Immature natural killer cell (primary cell): Measurements from ENCODE around the gene SORL1-AS1.
A peak's percentile ranks its signal among the peaks of the same experiment; 100 is the strongest.

Source experiments
- DNase-seq, 3 donors: peaks; one replicate each; pipeline ENCODE4 v3.0.0; 2022; ENCODE audit warnings: mixed read lengths in 1 of 3
- H3K27ac Mint-ChIP-seq, 6 donors: one replicate each; pipeline ENCODE4 v1.8.0; 2020; ENCODE audit warnings: mixed read lengths in 6 of 6, mild to moderate bottlenecking in 5 of 6, inconsistent platforms in 4 of 6, moderate library complexity in 3 of 6
- H3K27me3 Mint-ChIP-seq, 3 donors: one replicate each; pipeline ENCODE4 v1.8.0; 2020 to 2021; ENCODE audit warnings: low read depth in 3 of 3, mild to moderate bottlenecking in 3 of 3, mixed read lengths in 3 of 3, moderate library complexity in 3 of 3, inconsistent platforms in 1 of 3
- H3K36me3 Mint-ChIP-seq, 3 donors: one replicate each; pipeline ENCODE4 v1.8.0; 2020; ENCODE audit warnings: mixed read lengths in 3 of 3, inconsistent platforms in 2 of 3, mild to moderate bottlenecking in 2 of 3
- H3K4me1 Mint-ChIP-seq, 2 donors: one replicate each; pipeline ENCODE4 v1.8.0; 2020; ENCODE audit warnings: inconsistent platforms in 2 of 2, mild to moderate bottlenecking in 2 of 2, mixed read lengths in 2 of 2, moderate library complexity in 1 of 2
- H3K4me3 Mint-ChIP-seq, 5 donors: one replicate each; pipeline ENCODE4 v1.8.0; 2020; ENCODE audit warnings: mild to moderate bottlenecking in 5 of 5, mixed read lengths in 5 of 5, inconsistent platforms in 3 of 5, moderate library complexity in 3 of 5
- H3K9me3 Mint-ChIP-seq, 6 donors: one replicate each; pipeline ENCODE4 v1.8.0; 2020; ENCODE audit warnings: mild to moderate bottlenecking in 6 of 6, mixed read lengths in 6 of 6, inconsistent platforms in 4 of 6, moderate library complexity in 3 of 6

Gene SORL1-AS1

GRCh38 chr11:121452609-121453150 is at the start of gene SORL1-AS1:
Gene SORL1-AS1, minus strand, starts transcription at chr11:121452967.
- H3K9me3 Mint-ChIP-seq = no peaks in the 10 kb centered on the region
- peaks cover 89 to 92% of the 10 kb centered on the region in 2 donors for H3K4me1 Mint-ChIP-seq
- H3K4me3 Mint-ChIP-seq = peak within 1 kb of the TSS; percentile 93 to 100 (median 99)
- H3K36me3 Mint-ChIP-seq = peaks cover 0 to 9% (median 8%) of the 10 kb centered on the region in 3 donors
- peak; percentile 63 to 69 (median 66) for DNase-seq
- H3K27ac Mint-ChIP-seq = peak within 1 kb of the TSS; percentile 95 to 100 (median 98)
- peaks cover 10 to 20% (median 13%) of the 10 kb centered on the region in 3 donors for H3K27me3 Mint-ChIP-seq

- peaks cover 0 to 5% (median 2%) of the 10 kb centered on the region in 3 donors for H3K27me3 Mint-ChIP-seq
- peaks cover 51 to 85% (median 74%) of the 10 kb centered on the region in 3 donors for H3K36me3 Mint-ChIP-seq
- peak overlapping the region; percentile 22 to 82 (median 78) for H3K27ac Mint-ChIP-seq
- H3K9me3 Mint-ChIP-seq = peaks cover 0 to 4% (median under 1%) of the 10 kb centered on the region in 6 donors
- H3K4me3 Mint-ChIP-seq = no peak overlapping the region
- DNase-seq = no peak
- H3K4me1 Mint-ChIP-seq = peaks cover 54 to 86% of the 10 kb centered on the region in 2 donors
These were observed 48.0 kb upstream of the SORL1-AS1 start for GRCh38 chr11:121500717-121501116.

DNA sequence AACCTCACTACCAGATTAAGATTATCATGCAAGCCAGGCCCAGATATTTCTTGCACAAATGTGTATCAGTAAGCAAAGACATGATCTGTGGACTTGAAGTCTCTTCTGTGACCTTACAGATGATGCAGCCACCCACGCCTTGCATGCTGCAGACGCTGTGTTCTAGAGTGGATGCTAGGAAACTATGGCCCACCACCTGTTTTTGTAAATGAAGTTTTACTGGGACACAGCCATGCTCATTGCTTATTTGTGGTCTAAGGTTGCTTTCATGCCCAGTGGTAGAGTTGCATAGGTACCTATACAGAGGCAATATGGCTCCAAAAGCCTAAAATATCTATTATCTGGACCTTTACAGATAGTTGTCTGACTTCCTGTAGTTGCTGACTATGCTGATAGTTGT is 47.5 kb upstream of the SORL1-AS1 start:
- Mint-ChIP-seq H3K9me3 (peaks cover 0 to 4% (median 0%) of the 10 kb centered on the region in 6 donors), H3K4me3 (no peak overlapping the region), H3K36me3 (peaks cover 51 to 85% (median 73%) of the 10 kb centered on the region in 3 donors), H3K27ac (peak overlapping the region; percentile 47 to 92 (median 80)), H3K27me3 (peaks cover 0 to 5% (median 2%) of the 10 kb centered on the region in 3 donors), H3K4me1 (peaks cover 58 to 86% of the 10 kb centered on the region in 2 donors)
- DNase-seq = no peak

DNA sequence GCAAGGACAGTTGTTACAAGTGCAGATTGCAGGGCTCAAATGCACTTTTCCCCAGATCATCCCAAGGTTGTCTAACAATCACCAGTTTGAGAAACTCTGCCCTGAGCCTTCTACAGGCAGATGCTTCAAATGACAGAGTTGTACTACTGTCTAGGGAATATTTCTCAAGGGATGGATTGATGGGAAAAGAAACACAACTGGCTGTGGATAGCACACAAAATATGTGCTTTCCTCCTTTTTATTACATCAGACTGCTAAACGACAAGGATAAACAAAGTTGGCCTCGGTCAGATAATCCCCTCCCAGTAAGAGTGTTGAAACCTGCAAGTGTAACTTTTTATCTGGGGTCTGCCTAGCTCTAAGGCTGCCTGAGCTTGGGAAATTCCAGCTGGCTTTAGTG is 46.6 kb upstream of the SORL1-AS1 start:
- H3K27me3 Mint-ChIP-seq = peaks cover 0 to 5% (median 2%) of the 10 kb centered on the region in 3 donors

DNA sequence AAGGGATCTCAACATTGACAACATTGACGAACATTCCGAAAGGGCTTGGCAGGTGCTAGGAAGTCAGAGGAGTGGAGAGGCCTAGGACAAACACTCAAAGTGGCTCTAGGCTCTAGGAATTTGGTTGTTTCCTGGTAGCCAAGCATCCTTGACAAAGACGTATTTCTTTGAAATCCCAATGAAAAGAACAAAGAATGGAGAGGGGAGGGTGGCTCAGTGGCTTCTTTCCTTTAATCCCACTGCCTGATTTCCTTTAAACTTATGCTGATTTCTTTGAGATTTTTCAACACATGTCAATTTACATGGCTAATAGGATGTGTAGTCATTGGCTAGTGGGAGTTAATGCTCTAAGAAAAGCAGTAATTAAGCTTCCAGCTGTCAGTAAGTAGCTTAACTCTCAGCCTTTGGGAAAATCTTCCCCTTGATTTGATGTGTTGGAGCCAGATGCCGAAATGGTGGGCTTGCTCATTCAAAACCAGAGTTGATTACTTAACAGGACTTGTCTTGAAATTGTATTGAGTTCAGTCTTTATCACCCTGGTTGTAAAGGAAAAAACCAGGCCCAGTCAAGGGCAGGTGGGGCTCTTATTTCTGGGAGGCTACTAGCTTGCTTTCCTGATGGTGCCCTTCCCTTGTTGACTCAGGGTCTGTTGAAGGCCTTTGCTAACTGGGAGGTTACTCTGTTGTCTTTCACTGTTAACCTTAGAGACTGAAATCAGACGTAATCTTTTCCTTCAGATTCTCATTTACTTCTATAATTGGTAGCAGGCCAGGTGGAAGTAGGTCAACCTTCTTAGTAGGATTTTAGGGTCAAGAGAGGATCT is 44.6 kb upstream of the SORL1-AS1 start:
- peaks cover 0 to 5% (median 2%) of the 10 kb centered on the region in 3 donors for H3K27me3 Mint-ChIP-seq
- DNase-seq = no peak
- H3K27ac Mint-ChIP-seq = peak overlapping the region; percentile 71 to 95 (median 78)
- H3K4me1 Mint-ChIP-seq = peaks cover 68 to 84% of the 10 kb centered on the region in 2 donors
- H3K9me3 Mint-ChIP-seq = peaks cover 0 to 2% (median 0%) of the 10 kb centered on the region in 6 donors
- no peak overlapping the region for H3K4me3 Mint-ChIP-seq
- peaks cover 50 to 73% (median 55%) of the 10 kb centered on the region in 3 donors for H3K36me3 Mint-ChIP-seq

More for the DNA sequence above, 46.6 kb upstream of the SORL1-AS1 start:
- peaks cover 49 to 81% (median 66%) of the 10 kb centered on the region in 3 donors for H3K36me3 Mint-ChIP-seq
- H3K9me3 Mint-ChIP-seq = peaks cover 0 to 3% (median 0%) of the 10 kb centered on the region in 6 donors
- H3K27ac Mint-ChIP-seq = peak overlapping the region; percentile 76 to 92 (median 81)
- H3K4me1 Mint-ChIP-seq = peaks cover 62 to 86% of the 10 kb centered on the region in 2 donors
- no peak for DNase-seq
- no peak overlapping the region for H3K4me3 Mint-ChIP-seq

GRCh38 chr11:121494355-121495099 is 41.8 kb upstream of the SORL1-AS1 start:
- Mint-ChIP-seq H3K36me3 (peaks cover 53 to 77% (median 58%) of the 10 kb centered on the region in 3 donors), H3K4me1 (peaks cover 61 to 81% of the 10 kb centered on the region in 2 donors)

DNA sequence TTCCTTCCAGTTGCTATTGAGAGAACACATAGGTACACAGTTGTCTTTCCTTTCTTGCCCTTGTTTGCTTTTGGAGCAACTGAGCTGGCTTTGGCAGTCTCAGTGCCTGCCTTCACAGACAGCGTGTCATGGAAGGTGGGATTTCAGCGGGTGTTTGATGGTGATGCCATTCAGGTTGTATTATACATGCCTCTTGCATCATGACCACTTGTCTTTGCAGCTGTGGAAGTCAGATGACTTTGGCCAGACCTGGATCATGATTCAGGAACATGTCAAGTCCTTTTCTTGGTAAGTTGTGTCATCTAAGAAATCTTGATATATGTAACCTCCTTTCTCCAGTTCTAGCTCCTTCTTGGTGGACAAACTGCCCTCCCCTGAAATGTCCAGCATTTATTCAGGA is 37.1 kb upstream of the SORL1-AS1 start:
- H3K4me1 Mint-ChIP-seq = peaks cover 68 to 82% of the 10 kb centered on the region in 2 donors
- DNase-seq = no peak
- no peak overlapping the region for H3K4me3 Mint-ChIP-seq
- peaks cover 47 to 72% (median 54%) of the 10 kb centered on the region in 3 donors for H3K36me3 Mint-ChIP-seq
- H3K27me3 Mint-ChIP-seq = peaks cover 6 to 15% (median 8%) of the 10 kb centered on the region in 3 donors
- H3K9me3 Mint-ChIP-seq = no peaks in the 10 kb centered on the region
- peak overlapping the region; percentile 76 to 99 (median 98) for H3K27ac Mint-ChIP-seq

More at GRCh38 chr11:121494355-121495099, 41.8 kb upstream of the SORL1-AS1 start:
- peak in 2 of 3 donors; percentile 15 to 22 for DNase-seq
- Mint-ChIP-seq H3K27ac (peak overlapping the region; percentile 40 to 95 (median 81)), H3K4me3 (peak overlapping the region; percentile 13 to 56 (median 27)), H3K9me3 (no peaks in the 10 kb centered on the region), H3K27me3 (peaks cover 0 to 5% (median 2%) of the 10 kb centered on the region in 3 donors)

GRCh38 chr11:121488641-121489040 is 35.9 kb upstream of the SORL1-AS1 start:
- DNase-seq = no peak
- H3K27me3 Mint-ChIP-seq = peaks cover 15 to 25% (median 17%) of the 10 kb centered on the region in 3 donors
- peaks cover 68 to 82% of the 10 kb centered on the region in 2 donors for H3K4me1 Mint-ChIP-seq
- peaks cover 38 to 70% (median 60%) of the 10 kb centered on the region in 3 donors for H3K36me3 Mint-ChIP-seq
- H3K4me3 Mint-ChIP-seq = peak overlapping the region in 1 of 5 donors; percentile 35
- H3K27ac Mint-ChIP-seq = peak overlapping the region; percentile 97 to 100 (median 99)
- H3K9me3 Mint-ChIP-seq = no peaks in the 10 kb centered on the region

GRCh38 chr11:121488170-121488569 is 35.4 kb upstream of the SORL1-AS1 start:
- Mint-ChIP-seq H3K4me1 (peaks cover 69 to 82% of the 10 kb centered on the region in 2 donors), H3K36me3 (peaks cover 34 to 66% (median 57%) of the 10 kb centered on the region in 3 donors), H3K9me3 (no peaks in the 10 kb centered on the region), H3K27ac (peak overlapping the region; percentile 97 to 100 (median 99)), H3K27me3 (peaks cover 17 to 28% (median 19%) of the 10 kb centered on the region in 3 donors), H3K4me3 (peak overlapping the region in 1 of 5 donors; percentile 35)
- no peak for DNase-seq

- peak overlapping the region; percentile 97 to 100 (median 99) for H3K27ac Mint-ChIP-seq
- peak overlapping the region; percentile 19 to 70 (median 46) for H3K4me3 Mint-ChIP-seq
- peaks cover 77 to 91% of the 10 kb centered on the region in 2 donors for H3K4me1 Mint-ChIP-seq
- DNase-seq = no peak
- no peaks in the 10 kb centered on the region for H3K9me3 Mint-ChIP-seq
- peaks cover 23 to 37% (median 26%) of the 10 kb centered on the region in 3 donors for H3K27me3 Mint-ChIP-seq
- peaks cover 34 to 63% (median 55%) of the 10 kb centered on the region in 3 donors for H3K36me3 Mint-ChIP-seq
These were observed 34.4 kb upstream of the SORL1-AS1 start for GRCh38 chr11:121487191-121487590.

DNA sequence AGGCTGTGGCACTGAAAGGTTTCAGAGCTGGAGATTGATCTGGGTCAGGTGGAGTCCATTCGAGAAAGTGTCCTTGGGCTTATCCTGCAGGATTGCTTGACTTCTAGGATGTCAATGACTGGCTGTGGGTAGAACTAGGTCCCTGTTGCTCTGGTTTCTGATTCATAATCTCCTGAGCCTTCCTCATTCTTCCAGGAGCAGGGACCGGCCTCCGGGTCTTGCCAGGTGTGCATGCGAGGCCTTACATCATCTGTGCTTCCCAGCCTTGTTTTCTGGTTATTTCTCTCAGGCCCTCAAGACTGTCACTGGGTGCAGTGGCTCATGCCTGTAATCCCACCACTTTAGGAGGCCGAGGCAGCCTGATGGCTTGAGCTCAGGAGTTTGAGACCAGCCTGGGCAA is 33.3 kb upstream of the SORL1-AS1 start:
- peaks cover 84 to 87% of the 10 kb centered on the region in 2 donors for H3K4me1 Mint-ChIP-seq
- peak overlapping the region; percentile 21 to 67 (median 62) for H3K4me3 Mint-ChIP-seq
- no peak for DNase-seq
- H3K27me3 Mint-ChIP-seq = peaks cover 27 to 41% (median 30%) of the 10 kb centered on the region in 3 donors
- no peaks in the 10 kb centered on the region for H3K9me3 Mint-ChIP-seq
- H3K36me3 Mint-ChIP-seq = peaks cover 34 to 55% (median 47%) of the 10 kb centered on the region in 3 donors
- peak overlapping the region; percentile 99 to 100 (median 99) for H3K27ac Mint-ChIP-seq

DNA sequence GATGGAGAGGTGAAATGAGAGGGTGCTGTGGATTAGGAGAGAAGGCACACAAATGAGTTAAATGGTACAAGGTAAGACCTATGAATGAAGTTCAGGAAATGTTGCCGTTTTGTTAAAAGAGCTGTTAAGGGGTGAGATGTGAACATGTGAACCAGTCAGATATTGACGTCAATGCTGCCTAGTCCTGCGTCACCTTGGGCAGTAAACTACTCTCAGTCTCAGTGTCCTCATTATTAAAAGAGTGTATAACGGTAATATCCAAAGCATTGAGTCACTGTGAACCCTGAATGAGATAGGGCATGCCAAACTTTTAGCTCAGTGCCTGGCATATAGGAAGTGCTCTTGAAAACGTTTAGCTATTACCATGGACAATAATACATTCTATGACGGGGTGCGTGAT is 32.4 kb upstream of the SORL1-AS1 start:
- H3K36me3 Mint-ChIP-seq = peaks cover 28 to 49% (median 43%) of the 10 kb centered on the region in 3 donors
- H3K27me3 Mint-ChIP-seq = peaks cover 27 to 41% (median 30%) of the 10 kb centered on the region in 3 donors
- peak; percentile 84 to 89 (median 85) for DNase-seq
- H3K4me3 Mint-ChIP-seq = peak overlapping the region; percentile 66 to 92 (median 81)
- H3K9me3 Mint-ChIP-seq = no peaks in the 10 kb centered on the region
- peak overlapping the region; percentile 99 to 100 (median 99) for H3K27ac Mint-ChIP-seq
- H3K4me1 Mint-ChIP-seq = peaks cover 85 to 86% of the 10 kb centered on the region in 2 donors
